Loucy (cell line): Measurements from ENCODE around the gene FES.

Experiments used
- EZH2phosphoT487 ChIP-seq: fragments of 200-600 bp; IDR thresholded peaks from 2 replicates; pipeline ENCODE4 v1.6.1; 2018; ENCODE audit warnings: antibody characterized with exemption, mild to moderate bottlenecking, moderate library complexity, borderline replicate concordance
- TF ChIP-seq, protein P1 (sequence below): fragments of 200-600 bp; sonication (generic); conservative IDR thresholded peaks from 2 replicates; pipeline ENCODE4 v1.5.1; 2014; ENCODE audit warnings: mild to moderate bottlenecking, antibody characterized with exemption, low read length

DNA sequence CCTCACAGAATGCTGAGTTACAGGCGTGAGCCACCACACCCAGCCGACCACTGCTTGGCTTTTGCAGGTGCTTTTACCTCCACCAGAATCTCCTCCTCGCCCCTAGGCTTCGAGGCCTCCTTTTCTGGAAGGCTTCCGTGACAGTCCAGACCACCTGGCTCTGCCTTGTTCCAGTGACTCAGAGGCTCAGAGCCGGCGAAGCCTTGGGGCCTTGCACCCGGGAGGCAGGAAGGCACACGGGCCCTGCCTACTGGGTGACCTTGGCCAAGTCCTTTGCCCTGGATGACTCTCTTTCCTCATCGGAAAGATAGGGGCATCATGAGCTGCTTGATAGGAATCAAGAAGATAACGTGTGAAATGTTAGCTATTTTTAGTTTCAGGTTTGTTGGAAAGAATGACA, 47.2 kb upstream of the FES start:
- TF ChIP-seq, protein P1, sequence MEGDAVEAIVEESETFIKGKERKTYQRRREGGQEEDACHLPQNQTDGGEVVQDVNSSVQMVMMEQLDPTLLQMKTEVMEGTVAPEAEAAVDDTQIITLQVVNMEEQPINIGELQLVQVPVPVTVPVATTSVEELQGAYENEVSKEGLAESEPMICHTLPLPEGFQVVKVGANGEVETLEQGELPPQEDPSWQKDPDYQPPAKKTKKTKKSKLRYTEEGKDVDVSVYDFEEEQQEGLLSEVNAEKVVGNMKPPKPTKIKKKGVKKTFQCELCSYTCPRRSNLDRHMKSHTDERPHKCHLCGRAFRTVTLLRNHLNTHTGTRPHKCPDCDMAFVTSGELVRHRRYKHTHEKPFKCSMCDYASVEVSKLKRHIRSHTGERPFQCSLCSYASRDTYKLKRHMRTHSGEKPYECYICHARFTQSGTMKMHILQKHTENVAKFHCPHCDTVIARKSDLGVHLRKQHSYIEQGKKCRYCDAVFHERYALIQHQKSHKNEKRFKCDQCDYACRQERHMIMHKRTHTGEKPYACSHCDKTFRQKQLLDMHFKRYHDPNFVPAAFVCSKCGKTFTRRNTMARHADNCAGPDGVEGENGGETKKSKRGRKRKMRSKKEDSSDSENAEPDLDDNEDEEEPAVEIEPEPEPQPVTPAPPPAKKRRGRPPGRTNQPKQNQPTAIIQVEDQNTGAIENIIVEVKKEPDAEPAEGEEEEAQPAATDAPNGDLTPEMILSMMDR: no peak
- TF ChIP-seq EZH2phosphoT487: no peak
